GM21381 (cell line): ENCODE results near the gene WNT16.

Experiments used
- ATAC-seq: cut with Tn5 transposase; IDR thresholded peaks from one replicate; pipeline ENCODE4 v1.9.1; 2021; ENCODE audit warnings: mild to moderate bottlenecking, moderate library complexity; ENCODE audit not compliant: unreplicated experiment

Gene WNT16

GRCh38 chr7:121390109-121390508, 61.3 kb downstream of the WNT16 start:
- ATAC-seq: no peak

GRCh38 chr7:121390617-121391016, 61.8 kb downstream of the WNT16 start:
- no peak for ATAC-seq
